GM23338 (cell line): ENCODE data around the gene SH3RF2. TPM values are rescaled to one million over a fixed set of nuclear protein-coding genes. Genes with fewer than 3 reads are reported as not detected.

Experiments
- ATAC-seq: fragments of 200-7000 bp; cut with Tn5 transposase; 3 replicates; pipeline ENCODE4 v1.9.1; 2020
- DNase-seq: peaks from one replicate; pipeline ENCODE4 v3.0.0-alpha.2; 2015; ENCODE audit warnings: low spot score
- H2AFZ ChIP-seq: fragments of 200-600 bp; sonication (generic); 2 replicates; pipeline ENCODE4 v1.8.0; 2016; ENCODE audit warnings: antibody characterized with exemption, mild to moderate bottlenecking, moderate library complexity
- H3F3A ChIP-seq: fragments of 200-600 bp; sonication (generic); replicated peaks from 2 replicates; pipeline ENCODE4 v1.8.0; 2017; ENCODE audit warnings: antibody characterized with exemption, mixed run types, low read depth
- H3K27ac ChIP-seq: fragments of 200-600 bp; sonication (generic); 2 replicates; pipeline ENCODE4 v1.6.1; 2016; ENCODE audit warnings: low read depth
- H3K27me3 ChIP-seq: fragments of 200-600 bp; sonication (generic); 2 replicates; pipeline ENCODE4 v1.8.0; 2016; ENCODE audit warnings: mild to moderate bottlenecking, mixed run types, moderate library complexity; ENCODE audit not compliant: insufficient read depth
- H3K36me3 ChIP-seq: fragments of 200-600 bp; sonication (generic); 2 replicates; pipeline ENCODE4 v1.8.0; 2016; ENCODE audit warnings: mild to moderate bottlenecking; ENCODE audit not compliant: insufficient read depth
- H3K4me1 ChIP-seq: fragments of 200-600 bp; sonication (generic); 2 replicates; pipeline ENCODE4 v1.8.0; 2016; ENCODE audit warnings: mild to moderate bottlenecking, moderate library complexity; ENCODE audit not compliant: insufficient read depth
- H3K4me2 ChIP-seq: fragments of 200-600 bp; sonication (generic); 2 replicates; pipeline ENCODE4 v1.7.1; 2017; ENCODE audit warnings: mixed run types
- H3K4me3 ChIP-seq: fragments of 200-600 bp; sonication (generic); 2 replicates; pipeline ENCODE4 v1.6.1; 2016; ENCODE audit warnings: mixed run types
- H3K79me2 ChIP-seq: fragments of 200-600 bp; sonication (generic); replicated peaks from 2 replicates; pipeline ENCODE4 v1.8.0; 2017; ENCODE audit warnings: mild to moderate bottlenecking; ENCODE audit not compliant: insufficient read depth
- H3K9me2 ChIP-seq: fragments of 200-600 bp; sonication (generic); 2 replicates; pipeline ENCODE4 v1.8.0; 2017; ENCODE audit not compliant: insufficient read depth
- H4K20me1 ChIP-seq: fragments of 200-600 bp; sonication (generic); replicated peaks from 2 replicates; pipeline ENCODE4 v1.8.0; 2017; ENCODE audit warnings: mild to moderate bottlenecking; ENCODE audit not compliant: insufficient read depth
- H3K27ac Mint-ChIP-seq: 2 replicates; pipeline ENCODE4 v1.8.0; 2020; ENCODE audit warnings: inconsistent platforms, mild to moderate bottlenecking, moderate library complexity, mixed read lengths
- H3K27me3 Mint-ChIP-seq: 3 replicates; pipeline ENCODE4 v1.8.0; 2022; ENCODE audit warnings: low read depth, mild to moderate bottlenecking, moderate library complexity, mixed read lengths, inconsistent platforms; ENCODE audit not compliant: insufficient read depth, poor library complexity
- H3K36me3 Mint-ChIP-seq: 3 replicates; pipeline ENCODE4 v1.8.0; 2021; ENCODE audit warnings: low read depth, mild to moderate bottlenecking, inconsistent platforms, moderate library complexity, mixed read lengths
- H3K4me1 Mint-ChIP-seq: 3 replicates; pipeline ENCODE4 v1.8.0; 2020; ENCODE audit warnings: mild to moderate bottlenecking, inconsistent platforms, mixed read lengths
- H3K4me3 Mint-ChIP-seq: 3 replicates; pipeline ENCODE4 v1.8.0; 2021; ENCODE audit warnings: moderate library complexity, mild to moderate bottlenecking, inconsistent platforms, mixed read lengths
- H3K9me3 Mint-ChIP-seq: 3 replicates; pipeline ENCODE4 v1.8.0; 2020; ENCODE audit warnings: moderate library complexity, mild to moderate bottlenecking, inconsistent platforms, mixed read lengths
- CREB1 ChIP-seq: fragments of 250-450 bp; sonication (Bioruptor Pico); IDR thresholded peaks from 2 replicates; pipeline ENCODE4 v1.5.0; 2020; ENCODE audit warnings: low read depth, mild to moderate bottlenecking, moderate library complexity
- EZH2phosphoT487 ChIP-seq: fragments of 200-600 bp; sonication (generic); IDR thresholded peaks from one replicate; pipeline ENCODE4 v1.8.1; 2018; ENCODE audit warnings: antibody characterized with exemption; ENCODE audit not compliant: unreplicated experiment
- POLR2AphosphoS5 ChIP-seq: IDR thresholded peaks from 2 replicates; pipeline ENCODE4 v1.6.1; 2016; ENCODE audit warnings: antibody characterized with exemption, low read depth
- polyA plus RNA-seq: library from polyadenylated mRNA; unstranded; fragments of >200 nt; fragmentation: Nextera tagmentation; extraction: Ambion mirVana; gene quantifications from 2 replicates; pipeline ENCODE4 v1.2.1, GENCODE V29; 2016
- total RNA-seq: library from RNA; depleted of rRNA; stranded (reverse); fragments of >200 nt; shearing (Covaris generic); gene quantifications from 2 replicates; pipeline ENCODE4 v1.2.3, GENCODE V29; 2014
- TF ChIP-seq, protein P1 (sequence below): IDR thresholded peaks from one replicate; pipeline ENCODE4 v1.6.1; 2018; ENCODE audit warnings: antibody characterized with exemption; ENCODE audit not compliant: unreplicated experiment

The SH3RF2 gene
- total and polyA plus RNA-seq, 2 experiments from 2014 or later = 1.7 to 2.4 TPM

GRCh38 chr5:145934276-145934675 lies 2.1 kb upstream of the SH3RF2 start (continued):
- TF ChIP-seq, protein P1, sequence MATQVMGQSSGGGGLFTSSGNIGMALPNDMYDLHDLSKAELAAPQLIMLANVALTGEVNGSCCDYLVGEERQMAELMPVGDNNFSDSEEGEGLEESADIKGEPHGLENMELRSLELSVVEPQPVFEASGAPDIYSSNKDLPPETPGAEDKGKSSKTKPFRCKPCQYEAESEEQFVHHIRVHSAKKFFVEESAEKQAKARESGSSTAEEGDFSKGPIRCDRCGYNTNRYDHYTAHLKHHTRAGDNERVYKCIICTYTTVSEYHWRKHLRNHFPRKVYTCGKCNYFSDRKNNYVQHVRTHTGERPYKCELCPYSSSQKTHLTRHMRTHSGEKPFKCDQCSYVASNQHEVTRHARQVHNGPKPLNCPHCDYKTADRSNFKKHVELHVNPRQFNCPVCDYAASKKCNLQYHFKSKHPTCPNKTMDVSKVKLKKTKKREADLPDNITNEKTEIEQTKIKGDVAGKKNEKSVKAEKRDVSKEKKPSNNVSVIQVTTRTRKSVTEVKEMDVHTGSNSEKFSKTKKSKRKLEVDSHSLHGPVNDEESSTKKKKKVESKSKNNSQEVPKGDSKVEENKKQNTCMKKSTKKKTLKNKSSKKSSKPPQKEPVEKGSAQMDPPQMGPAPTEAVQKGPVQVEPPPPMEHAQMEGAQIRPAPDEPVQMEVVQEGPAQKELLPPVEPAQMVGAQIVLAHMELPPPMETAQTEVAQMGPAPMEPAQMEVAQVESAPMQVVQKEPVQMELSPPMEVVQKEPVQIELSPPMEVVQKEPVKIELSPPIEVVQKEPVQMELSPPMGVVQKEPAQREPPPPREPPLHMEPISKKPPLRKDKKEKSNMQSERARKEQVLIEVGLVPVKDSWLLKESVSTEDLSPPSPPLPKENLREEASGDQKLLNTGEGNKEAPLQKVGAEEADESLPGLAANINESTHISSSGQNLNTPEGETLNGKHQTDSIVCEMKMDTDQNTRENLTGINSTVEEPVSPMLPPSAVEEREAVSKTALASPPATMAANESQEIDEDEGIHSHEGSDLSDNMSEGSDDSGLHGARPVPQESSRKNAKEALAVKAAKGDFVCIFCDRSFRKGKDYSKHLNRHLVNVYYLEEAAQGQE = no peak
- TF ChIP-seq CREB1 (CRISPR knock-in tag) = no peak

GRCh38 chr5:145937432-145938250 lies 1.3 kb downstream of the SH3RF2 start:
- no peaks in the 10 kb centered on the region for H4K20me1 ChIP-seq
- no peak overlapping the region for H3K27ac ChIP-seq
- Mint-ChIP-seq H3K36me3 (no peaks in the 10 kb centered on the region), H3K4me3 (peak overlapping the region; percentile 64; the same call in 1 of the 3 replicates), H3K4me1 (peaks cover 52% of the 10 kb centered on the region), H3K27ac (peak overlapping the region; percentile 46), H3K27me3 (peaks cover 2% of the 10 kb centered on the region), H3K9me3 (no peaks in the 10 kb centered on the region)
- peak overlapping the region; percentile 77 for H3K4me2 ChIP-seq
- DNase-seq (peak; percentile 40), ATAC-seq (peak; percentile 15)
- peak overlapping the region; percentile 51 for H3K4me3 ChIP-seq
- no peaks in the 10 kb centered on the region for H3F3A ChIP-seq
- H3K79me2 ChIP-seq = no peaks in the 10 kb centered on the region
- H3K9me2 ChIP-seq = no peaks in the 10 kb centered on the region
- peak overlapping the region; percentile 95 for H2AFZ ChIP-seq
- peaks cover 7% of the 10 kb centered on the region; the same call in 1 of the 2 replicates for H3K27me3 ChIP-seq
- no peaks in the 10 kb centered on the region for H3K36me3 ChIP-seq
- TF ChIP-seq POLR2AphosphoS5 (no peak), EZH2phosphoT487 (no peak), CREB1 (CRISPR knock-in tag) (no peak)
- TF ChIP-seq, protein P1 = no peak
- peaks cover 32% of the 10 kb centered on the region for H3K4me1 ChIP-seq
